ENCODE measurements around the gene IRF7. TPM values are rescaled to one million over a fixed set of nuclear protein-coding genes. Genes with fewer than 3 reads are reported as not detected.

IRF7 gene
- total RNA-seq, 1 donor from 2014 or later: 29.3 TPM

DNA sequence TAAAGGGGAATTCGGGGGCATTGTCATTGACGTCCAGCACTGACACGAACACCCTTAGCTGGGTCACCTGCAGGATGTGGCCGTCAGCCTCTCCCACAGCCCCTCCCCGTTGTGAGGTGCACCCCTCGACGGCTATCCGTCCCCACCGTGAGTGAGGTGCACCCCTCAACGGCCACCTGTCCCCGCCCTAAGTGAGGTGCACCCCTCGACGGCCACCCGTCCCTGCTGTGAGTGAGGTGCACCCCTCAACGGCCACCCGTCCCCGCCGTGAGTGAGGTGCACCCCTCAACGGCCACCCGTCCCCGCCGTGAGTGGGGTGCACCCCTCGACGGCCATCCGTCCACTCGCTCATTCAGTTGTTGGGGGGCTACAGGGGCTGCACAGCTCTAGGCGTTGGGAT is 6.1 kb upstream of the IRF7 start:
- DNase-seq (ENCODE audit: low read depth): no peak

GRCh38 chr11:620935-621814 is 5.4 kb upstream of the IRF7 start:
- DNase-seq (ENCODE audit: low read depth): no peak

DNA sequence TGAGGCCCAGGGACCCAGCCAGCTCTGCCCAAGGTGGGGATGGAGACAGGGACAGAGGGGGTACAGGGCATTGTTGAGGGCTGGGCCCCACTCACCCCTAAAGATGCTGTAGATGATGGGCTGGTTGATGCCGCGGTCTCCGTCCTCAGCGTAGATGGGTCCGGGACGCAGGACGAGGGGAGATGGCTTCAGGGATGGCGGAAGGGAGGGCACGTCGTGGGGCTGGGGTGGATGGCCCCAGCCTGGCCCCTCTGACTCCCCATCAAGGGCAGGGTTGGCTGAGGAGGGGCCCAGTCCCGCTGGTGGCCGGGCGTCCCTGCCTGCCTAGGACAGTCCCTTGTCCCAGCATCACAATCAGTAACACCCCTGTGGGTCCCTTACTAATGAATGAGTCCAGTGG is 4.5 kb upstream of the IRF7 start:
- no peak for DNase-seq (ENCODE audit: low read depth)

GRCh38 chr11:619628-620050 is 3.9 kb upstream of the IRF7 start:
- no peak for DNase-seq (ENCODE audit: low read depth)

DNA sequence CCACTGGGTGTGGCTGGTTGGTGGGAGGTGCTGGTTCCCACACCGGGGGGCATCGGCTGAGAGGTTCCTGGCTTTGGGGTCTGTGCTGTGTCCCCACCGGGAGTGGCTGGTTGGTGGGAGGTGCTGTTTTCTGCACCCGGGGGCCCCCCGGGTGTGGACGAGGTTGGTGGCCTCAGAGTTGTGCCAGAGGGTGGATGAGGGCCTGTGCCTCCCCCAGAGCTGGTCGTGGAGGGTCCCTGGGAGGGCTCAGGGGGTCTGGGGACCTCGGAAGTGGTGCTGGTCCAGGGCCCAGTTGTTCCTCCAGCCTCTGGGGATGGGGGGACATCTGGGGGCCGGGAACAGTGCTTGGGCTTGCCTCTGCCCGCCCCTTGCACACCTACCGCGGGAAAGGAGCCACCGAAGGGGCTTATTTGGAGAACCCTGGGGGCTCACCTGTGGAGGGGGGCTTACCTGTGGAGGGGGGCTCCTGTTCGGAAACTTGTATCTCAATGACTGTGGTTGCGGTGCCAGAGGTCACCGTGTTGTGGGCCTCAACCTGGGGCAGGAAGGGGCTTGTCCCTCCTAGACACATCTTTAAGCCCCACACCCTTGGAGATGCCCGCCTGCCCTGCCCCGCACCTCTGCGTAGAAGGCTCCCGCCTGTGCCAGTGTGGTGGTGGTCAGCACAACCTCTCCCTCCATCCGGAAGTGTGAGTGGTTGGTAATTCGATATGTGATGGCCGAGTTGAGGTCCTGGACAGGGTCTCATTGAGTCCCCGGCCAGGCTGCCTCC is 3.3 kb upstream of the IRF7 start:
- no peak for DNase-seq (ENCODE audit: low read depth)

GRCh38 chr11:617912-618682 is 2.3 kb upstream of the IRF7 start:
- DNase-seq (ENCODE audit: low read depth): no peak

GRCh38 chr11:617199-617911 is 1.6 kb upstream of the IRF7 start:
- no peak for DNase-seq (ENCODE audit: low read depth)

DNA sequence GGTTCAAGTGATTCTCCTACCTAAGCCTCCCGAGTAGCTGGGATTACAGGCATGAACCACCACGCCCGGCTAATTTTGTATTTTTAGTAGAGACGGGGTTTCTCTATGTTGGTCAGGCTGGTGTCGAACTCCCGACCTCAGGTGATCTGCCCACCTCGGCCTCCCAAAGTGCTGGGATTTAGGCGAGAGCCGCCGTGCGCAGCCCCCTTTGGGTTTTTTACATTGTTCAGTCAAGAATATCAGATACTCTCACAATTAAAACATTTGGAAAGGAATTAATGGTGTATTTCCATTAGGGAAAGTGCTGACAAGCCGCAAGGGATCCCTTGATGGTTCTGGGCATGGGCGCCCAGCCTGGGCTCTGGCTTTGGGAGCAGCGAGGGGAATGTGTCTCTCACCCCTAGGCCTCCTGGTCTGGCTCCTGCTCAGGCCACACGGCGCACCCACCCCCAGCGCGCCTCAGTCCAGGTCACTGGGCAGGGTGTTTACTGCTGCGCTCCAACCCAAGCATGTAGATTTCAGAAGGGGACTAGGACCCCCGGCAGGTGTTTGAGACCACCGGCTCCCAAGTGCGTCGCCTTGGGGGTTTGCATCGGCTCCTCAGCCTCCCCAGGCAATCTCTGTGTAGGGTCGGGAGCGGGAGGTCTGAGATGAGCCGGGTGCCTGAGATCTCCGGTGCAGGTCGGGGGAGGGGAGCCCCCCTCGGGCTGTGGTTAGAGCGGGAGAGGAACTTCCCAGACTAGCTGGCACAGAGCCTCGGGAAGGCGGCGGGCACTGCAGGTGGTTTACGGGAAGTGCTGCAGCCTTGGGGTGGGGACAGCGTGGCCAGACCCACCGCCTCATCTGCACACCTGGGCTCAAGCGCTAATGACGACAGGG is 809 bp upstream of the IRF7 start:
- DNase-seq (ENCODE audit: low read depth): no peak

DNA sequence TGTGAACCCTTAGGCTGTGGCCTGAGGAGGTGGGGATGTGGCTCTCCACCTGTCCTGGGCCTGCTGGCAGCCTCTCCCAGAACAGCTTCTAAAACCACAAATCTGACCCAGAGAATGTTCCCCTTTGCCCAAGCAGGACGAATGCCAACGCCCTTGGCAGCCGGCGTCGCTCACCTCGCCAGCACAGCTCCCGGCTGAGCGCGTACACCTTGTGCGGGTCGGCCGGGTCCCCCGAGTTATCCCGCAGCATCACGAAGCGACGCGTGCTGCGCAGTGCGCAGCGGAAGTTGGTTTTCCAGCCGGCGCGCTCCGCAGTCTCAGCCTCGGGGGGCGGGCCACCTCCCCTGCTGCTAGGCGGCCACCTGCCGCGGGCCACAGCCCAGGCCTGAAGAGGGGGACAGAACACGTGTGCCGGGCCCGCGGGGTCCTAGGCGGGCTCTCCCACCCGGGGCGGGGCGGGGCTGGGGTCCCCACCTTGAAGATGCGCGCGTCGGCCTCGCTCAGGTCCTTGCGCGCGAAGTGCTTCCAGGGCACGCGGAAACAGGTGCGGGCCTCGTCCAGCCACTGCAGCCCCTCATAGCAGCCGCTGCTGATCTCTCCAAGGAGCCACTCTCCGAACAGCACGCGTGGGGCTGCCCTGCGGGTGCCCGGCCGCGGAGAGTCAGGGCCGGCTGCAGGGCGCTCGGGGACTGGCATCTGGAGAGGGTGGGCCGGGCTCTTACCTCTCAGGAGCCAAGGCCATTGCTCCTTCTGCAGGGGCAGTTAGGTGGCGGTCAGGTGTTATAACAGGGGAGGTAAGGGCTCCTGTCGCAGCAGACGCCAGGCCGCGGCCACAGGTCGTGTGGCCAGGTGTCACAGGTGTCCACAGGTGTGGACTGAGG is 887 bp downstream of the IRF7 start:
- DNase-seq (ENCODE audit: low read depth): peak; percentile 92

DNA sequence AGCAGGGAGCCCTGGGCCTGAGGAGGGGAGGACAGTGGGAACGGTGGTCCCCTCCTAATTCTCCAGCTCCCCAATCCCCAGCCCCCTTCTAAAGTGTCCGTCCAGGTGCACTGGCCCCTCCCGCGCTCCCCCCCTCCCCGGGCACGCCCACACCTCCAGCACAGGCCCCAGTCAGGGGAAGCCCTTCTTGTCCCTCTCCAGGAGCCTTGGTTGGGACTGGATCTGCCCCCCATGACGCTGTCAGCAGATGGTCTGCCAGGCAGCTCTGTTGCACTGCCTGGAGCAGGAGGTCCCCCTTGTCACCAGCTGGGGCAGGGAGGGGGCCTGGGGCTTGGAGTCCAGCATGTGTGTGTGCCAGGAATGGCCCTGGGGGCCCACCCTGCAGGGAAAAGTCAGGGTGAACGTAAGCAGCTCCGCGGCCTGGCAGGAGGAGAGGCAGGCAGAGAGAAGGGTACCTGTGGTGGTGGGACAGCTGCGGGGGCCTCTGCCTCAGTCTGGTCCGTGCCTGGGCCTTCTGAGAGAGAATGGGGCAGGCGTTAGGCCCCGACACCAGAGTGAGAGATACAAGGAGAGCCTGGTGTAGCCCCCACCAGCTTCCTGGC is 1.6 kb downstream of the IRF7 start:
- DNase-seq (ENCODE audit: low read depth): no peak

DNA sequence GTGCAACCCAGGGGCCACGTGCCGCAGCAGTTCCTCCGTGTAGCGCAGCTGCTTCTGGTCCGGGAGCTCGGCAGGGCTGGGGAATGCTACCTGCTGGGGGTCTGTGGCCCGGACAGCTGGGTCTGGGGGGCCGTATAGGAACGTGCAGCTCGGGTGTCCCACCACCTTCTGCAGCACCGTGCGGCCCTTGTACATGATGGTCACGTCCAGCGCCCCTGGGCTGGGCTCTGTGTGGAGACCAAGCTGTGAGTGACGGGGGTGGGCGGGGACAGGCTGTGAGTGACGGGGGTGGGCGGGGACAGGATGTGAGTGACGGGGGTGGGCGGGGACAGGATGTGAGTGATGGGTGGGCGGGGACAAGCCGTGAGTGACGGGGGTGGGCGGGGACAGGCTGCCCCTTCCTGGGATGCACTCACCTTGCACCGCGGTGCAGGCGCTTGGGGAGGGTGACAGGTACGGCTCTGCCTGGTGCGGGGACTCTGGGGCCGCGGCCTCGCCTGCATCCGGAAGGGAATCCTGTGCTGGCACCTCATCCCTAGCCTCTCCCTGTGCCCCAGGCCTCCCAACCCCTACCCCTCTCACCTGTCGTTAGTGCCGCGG is 2.3 kb downstream of the IRF7 start:
- peak; percentile 36 for DNase-seq (ENCODE audit: low read depth)

GRCh38 chr11:612961-613300 is 2.8 kb downstream of the IRF7 start:
- DNase-seq (ENCODE audit: low read depth): no peak

- DNase-seq (ENCODE audit: low read depth): peak; percentile 95
Measured at GRCh38 chr11:612201-612960, 3.4 kb downstream of the IRF7 start.

GRCh38 chr11:611001-611996 is 4.5 kb downstream of the IRF7 start:
- no peak for DNase-seq (ENCODE audit: low read depth)

DNA sequence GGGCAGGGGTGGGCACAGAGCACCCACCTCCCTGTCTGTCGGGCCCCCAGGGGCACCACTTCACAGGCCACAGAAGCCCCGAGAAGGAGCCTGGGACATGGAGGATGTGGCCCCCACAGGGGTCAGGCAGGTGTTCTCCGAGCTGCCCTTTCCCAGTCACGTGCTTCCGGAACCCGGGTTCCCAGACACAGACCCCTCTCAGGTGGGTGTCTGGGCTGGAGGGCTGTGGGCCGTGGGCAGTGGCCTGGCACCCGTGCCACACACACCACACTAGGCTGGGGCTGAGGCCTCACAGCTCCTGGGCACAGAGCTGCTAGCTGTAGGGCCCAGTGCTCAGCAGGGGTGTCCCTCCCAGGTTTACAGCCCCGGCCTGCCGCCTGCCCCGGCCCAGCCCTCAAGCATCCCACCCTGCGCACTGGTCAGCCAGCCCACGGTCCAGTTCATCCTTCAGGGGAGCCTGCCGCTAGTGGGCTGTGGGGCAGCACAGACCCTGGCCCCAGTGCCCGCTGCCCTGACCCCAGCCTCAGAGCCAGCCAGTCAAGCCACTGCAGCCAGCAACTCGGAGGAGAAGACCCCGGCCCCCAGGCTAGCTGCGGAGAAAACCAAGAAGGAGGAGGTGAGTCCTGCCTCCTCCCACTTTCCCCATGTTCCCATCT is 5.5 kb downstream of the IRF7 start:
- DNase-seq (ENCODE audit: low read depth): no peak

- DNase-seq (ENCODE audit: low read depth): no peak
Measured at GRCh38 chr11:609341-609811, 6.4 kb downstream of the IRF7 start.

Measured in myocyte (in vitro differentiated cells).